Measurements from ENCODE around the gene PRR12.

PRR12 gene

DNA sequence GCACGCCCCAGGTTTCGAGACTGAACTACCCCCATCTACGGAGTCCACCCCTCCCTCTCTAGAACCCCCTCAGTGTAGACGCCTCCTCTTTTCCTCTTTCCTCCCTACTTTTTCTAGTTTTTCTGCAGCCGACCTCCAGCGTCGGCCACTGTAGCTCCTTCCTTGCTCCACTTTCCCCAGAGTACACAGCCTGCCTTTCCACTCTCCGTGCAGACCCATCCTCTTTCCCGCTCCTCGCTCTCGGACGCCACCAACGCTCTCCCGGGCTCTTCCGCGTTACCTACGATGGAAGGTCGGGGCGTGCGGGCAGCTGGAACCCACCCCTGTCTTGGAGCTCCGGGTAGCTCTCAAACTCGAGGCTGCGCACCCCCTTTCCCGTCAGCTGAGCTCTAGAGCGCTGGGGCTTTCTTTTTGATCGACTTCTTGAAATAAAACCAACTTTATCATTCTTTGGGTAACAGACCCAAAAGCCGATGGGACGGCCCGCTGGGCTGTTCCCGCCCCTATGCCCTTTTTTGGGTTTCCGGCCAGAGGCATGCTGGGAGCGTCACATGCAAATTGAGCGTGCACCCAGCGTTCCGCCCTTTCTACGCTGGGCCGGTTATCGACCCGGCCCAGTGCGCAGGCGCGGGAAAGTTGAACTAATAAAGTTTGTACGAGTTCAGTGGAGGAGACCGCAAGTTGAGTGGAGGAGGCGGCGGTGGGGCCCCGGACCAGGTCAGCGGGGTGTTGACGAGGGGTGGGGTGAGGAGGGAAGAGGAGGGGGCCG lies 74.6 kb downstream of the PRR12 start, which contains the start of the genes BCL2L12 and IRF3 (continued):
- TF ChIP-seq ZBTB7A (tag by site-specific recombination; IDR thresholded peaks at IDR 0.05; ENCODE audit: low read depth) (no peak), ZNF830 (tag by site-specific recombination; IDR thresholded peaks at IDR 0.05; ENCODE audit: low read depth) (no peak), ZNF302 (tag by site-specific recombination; IDR thresholded peaks at IDR 0.05; ENCODE audit: low read depth) (no peak), ZBTB17 (tag by site-specific recombination; IDR thresholded peaks at IDR 0.05) (peak; percentile 80), ZNF292 (tag by site-specific recombination; IDR thresholded peaks at IDR 0.05; ENCODE audit: borderline replicate concordance, low read depth) (no peak), ZNF19 (tag by site-specific recombination; IDR thresholded peaks at IDR 0.05; ENCODE audit: low read depth) (no peak), ZEB2 (tag by site-specific recombination; IDR thresholded peaks at IDR 0.05) (peak; percentile 60), IKZF3 (tag by site-specific recombination; IDR thresholded peaks at IDR 0.05) (peak; percentile 68), ZNF626 (tag by site-specific recombination; IDR thresholded peaks at IDR 0.05) (no peak), SCRT2 (tag by site-specific recombination; IDR thresholded peaks at IDR 0.05) (no peak), ZNF223 (tag by site-specific recombination; IDR thresholded peaks at IDR 0.05) (no peak), ZNF157 (tag by site-specific recombination; IDR thresholded peaks at IDR 0.05) (no peak), ZNF202 (tag by site-specific recombination; IDR thresholded peaks at IDR 0.05; ENCODE audit: borderline replicate concordance) (no peak), EGR2 (tag by site-specific recombination; IDR thresholded peaks at IDR 0.05; ENCODE audit: low read depth) (peak; percentile 37; the same call in 1 of the 2 replicates), ZSCAN16 (tag by site-specific recombination; IDR thresholded peaks at IDR 0.05) (no peak), ZBTB8A (tag by site-specific recombination; IDR thresholded peaks at IDR 0.05) (peak; percentile 39; the same call in 1 of the 2 replicates), ZSCAN30 (tag by site-specific recombination; IDR thresholded peaks at IDR 0.05) (no peak), ZNF184 (tag by site-specific recombination; IDR thresholded peaks at IDR 0.05) (no peak), ZNF423 (tag by site-specific recombination; IDR thresholded peaks at IDR 0.05) (no peak), ZNF670 (tag by site-specific recombination; IDR thresholded peaks at IDR 0.05; ENCODE audit: low read depth) (no peak), ZNF169 (tag by site-specific recombination; IDR thresholded peaks at IDR 0.05) (no peak), MEIS1 (CRISPR knock-in tag; IDR thresholded peaks at IDR 0.05; ENCODE audit: borderline replicate concordance) (no peak), ZNF792 (tag by site-specific recombination; IDR thresholded peaks at IDR 0.05) (no peak; the same call in 1 of the 2 replicates), ZNF585B (tag by site-specific recombination; IDR thresholded peaks at IDR 0.05) (no peak), ZNF747 (tag by site-specific recombination; IDR thresholded peaks at IDR 0.05) (no peak)
- TF ChIP-seq, protein P1, sequence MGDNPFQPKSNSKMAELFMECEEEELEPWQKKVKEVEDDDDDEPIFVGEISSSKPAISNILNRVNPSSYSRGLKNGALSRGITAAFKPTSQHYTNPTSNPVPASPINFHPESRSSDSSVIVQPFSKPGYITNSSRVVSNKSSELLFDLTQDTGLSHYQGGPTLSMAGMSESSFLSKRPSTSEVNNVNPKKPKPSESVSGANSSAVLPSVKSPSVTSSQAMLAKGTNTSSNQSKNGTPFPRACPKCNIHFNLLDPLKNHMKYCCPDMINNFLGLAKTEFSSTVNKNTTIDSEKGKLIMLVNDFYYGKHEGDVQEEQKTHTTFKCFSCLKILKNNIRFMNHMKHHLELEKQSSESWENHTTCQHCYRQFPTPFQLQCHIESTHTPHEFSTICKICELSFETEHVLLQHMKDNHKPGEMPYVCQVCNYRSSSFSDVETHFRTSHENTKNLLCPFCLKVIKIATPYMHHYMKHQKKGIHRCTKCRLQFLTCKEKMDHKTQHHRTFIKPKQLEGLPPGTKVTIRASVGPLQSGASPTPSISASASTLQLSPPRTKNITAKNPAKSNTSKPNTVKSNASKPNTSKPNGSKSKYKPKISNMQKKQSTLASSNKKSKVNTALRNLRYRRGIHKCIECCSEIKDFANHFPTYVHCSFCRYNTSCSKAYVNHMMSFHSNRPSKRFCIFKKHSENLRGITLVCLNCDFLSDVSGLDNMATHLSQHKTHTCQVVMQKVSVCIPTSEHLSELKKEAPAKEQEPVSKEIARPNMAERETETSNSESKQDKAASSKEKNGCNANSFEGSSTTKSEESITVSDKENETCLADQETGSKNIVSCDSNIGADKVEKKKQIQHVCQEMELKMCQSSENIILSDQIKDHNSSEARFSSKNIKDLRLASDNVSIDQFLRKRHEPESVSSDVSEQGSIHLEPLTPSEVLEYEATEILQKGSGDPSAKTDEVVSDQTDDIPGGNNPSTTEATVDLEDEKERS (tag by site-specific recombination; IDR thresholded peaks at IDR 0.05): no peak
- TF ChIP-seq, protein P2, sequence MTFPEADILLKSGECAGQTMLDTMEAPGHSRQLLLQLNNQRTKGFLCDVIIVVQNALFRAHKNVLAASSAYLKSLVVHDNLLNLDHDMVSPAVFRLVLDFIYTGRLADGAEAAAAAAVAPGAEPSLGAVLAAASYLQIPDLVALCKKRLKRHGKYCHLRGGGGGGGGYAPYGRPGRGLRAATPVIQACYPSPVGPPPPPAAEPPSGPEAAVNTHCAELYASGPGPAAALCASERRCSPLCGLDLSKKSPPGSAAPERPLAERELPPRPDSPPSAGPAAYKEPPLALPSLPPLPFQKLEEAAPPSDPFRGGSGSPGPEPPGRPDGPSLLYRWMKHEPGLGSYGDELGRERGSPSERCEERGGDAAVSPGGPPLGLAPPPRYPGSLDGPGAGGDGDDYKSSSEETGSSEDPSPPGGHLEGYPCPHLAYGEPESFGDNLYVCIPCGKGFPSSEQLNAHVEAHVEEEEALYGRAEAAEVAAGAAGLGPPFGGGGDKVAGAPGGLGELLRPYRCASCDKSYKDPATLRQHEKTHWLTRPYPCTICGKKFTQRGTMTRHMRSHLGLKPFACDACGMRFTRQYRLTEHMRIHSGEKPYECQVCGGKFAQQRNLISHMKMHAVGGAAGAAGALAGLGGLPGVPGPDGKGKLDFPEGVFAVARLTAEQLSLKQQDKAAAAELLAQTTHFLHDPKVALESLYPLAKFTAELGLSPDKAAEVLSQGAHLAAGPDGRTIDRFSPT (tag by site-specific recombination; IDR thresholded peaks at IDR 0.05): no peak
- TF ChIP-seq, protein P3, sequence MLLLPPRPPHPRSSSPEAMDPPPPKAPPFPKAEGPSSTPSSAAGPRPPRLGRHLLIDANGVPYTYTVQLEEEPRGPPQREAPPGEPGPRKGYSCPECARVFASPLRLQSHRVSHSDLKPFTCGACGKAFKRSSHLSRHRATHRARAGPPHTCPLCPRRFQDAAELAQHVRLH (tag by site-specific recombination; IDR thresholded peaks at IDR 0.05): 0 out of 2 replicates have a peak, but pooled peaks have one; percentile 30
- TF ChIP-seq, protein P4, sequence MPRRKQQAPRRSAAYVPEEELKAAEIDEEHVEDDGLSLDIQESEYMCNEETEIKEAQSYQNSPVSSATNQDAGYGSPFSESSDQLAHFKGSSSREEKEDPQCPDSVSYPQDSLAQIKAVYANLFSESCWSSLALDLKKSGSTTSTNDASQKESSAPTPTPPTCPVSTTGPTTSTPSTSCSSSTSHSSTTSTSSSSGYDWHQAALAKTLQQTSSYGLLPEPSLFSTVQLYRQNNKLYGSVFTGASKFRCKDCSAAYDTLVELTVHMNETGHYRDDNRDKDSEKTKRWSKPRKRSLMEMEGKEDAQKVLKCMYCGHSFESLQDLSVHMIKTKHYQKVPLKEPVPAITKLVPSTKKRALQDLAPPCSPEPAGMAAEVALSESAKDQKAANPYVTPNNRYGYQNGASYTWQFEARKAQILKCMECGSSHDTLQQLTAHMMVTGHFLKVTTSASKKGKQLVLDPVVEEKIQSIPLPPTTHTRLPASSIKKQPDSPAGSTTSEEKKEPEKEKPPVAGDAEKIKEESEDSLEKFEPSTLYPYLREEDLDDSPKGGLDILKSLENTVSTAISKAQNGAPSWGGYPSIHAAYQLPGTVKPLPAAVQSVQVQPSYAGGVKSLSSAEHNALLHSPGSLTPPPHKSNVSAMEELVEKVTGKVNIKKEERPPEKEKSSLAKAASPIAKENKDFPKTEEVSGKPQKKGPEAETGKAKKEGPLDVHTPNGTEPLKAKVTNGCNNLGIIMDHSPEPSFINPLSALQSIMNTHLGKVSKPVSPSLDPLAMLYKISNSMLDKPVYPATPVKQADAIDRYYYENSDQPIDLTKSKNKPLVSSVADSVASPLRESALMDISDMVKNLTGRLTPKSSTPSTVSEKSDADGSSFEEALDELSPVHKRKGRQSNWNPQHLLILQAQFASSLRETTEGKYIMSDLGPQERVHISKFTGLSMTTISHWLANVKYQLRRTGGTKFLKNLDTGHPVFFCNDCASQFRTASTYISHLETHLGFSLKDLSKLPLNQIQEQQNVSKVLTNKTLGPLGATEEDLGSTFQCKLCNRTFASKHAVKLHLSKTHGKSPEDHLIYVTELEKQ (tag by site-specific recombination; IDR thresholded peaks at IDR 0.05; ENCODE audit: borderline replicate concordance): no peak; the same call in 1 of the 2 replicates

All from HEK293 (cell line).